ENCODE results near the gene CFAP44. TPM values are rescaled to one million over a fixed set of nuclear protein-coding genes. Genes with fewer than 3 reads are reported as not detected.

Gene CFAP44
- total RNA-seq, 1 donor from 2014 or later: 13.4 TPM

- no peak for TF ChIP-seq CTCF (IDR thresholded peaks at IDR 0.05; ENCODE audit: unreplicated experiment)
- no peaks in the 10 kb centered on the region for H3K4me1 Mint-ChIP-seq
- H3K4me3 Mint-ChIP-seq: no peak overlapping the region
- peaks cover 5% of the 10 kb centered on the region for H3K9me3 Mint-ChIP-seq
- H3K27ac Mint-ChIP-seq: no peak overlapping the region
- H3K36me3 Mint-ChIP-seq: peaks cover 11% of the 10 kb centered on the region
- no peaks in the 10 kb centered on the region for H3K27me3 Mint-ChIP-seq (ENCODE audit: low read depth)
- no peak for DNase-seq (ENCODE audit: low spot score in 2 of 2, unreplicated experiment in 2 of 2)
These were observed 36.1 kb downstream of the CFAP44 start for GRCh38 chr3:113405180-113405579.

GRCh38 chr3:113404637-113405036 is 36.7 kb downstream of the CFAP44 start:
- Mint-ChIP-seq H3K36me3 (peaks cover 11% of the 10 kb centered on the region), H3K9me3 (peaks cover 5% of the 10 kb centered on the region), H3K4me3 (no peak overlapping the region), H3K4me1 (no peaks in the 10 kb centered on the region), H3K27me3 (ENCODE audit: low read depth) (no peaks in the 10 kb centered on the region), H3K27ac (no peak overlapping the region)
- TF ChIP-seq CTCF (IDR thresholded peaks at IDR 0.05; ENCODE audit: unreplicated experiment): no peak
- DNase-seq (ENCODE audit: low spot score in 2 of 2, unreplicated experiment in 2 of 2): no peak

Small RNA genes lying within 50 kb of the gene (microRNA-seq; reads per million reads assigned to microRNA genes)
- gene MIR8076: not detected

Other genes starting within 250 kb of the CFAP44 start
- gene BOC, start 229.9 kb downstream of the CFAP44 start, total RNA-seq: 76.1 to 85.3 TPM (median 79.3 TPM) in 3 replicates
- 24.2 to 28.5 TPM (median 27.8 TPM) in 3 replicates for gene SPICE1, start 73.7 kb upstream of the CFAP44 start, total RNA-seq
- not detected in 3 replicates for gene SIDT1, start 91.1 kb upstream of the CFAP44 start, total RNA-seq